Gastrocnemius medialis (tissue), 4 donors: ENCODE results near the gene DRG1.

ENCODE experiments used
- POLR2A ChIP-seq, 2 donors: fragments of 450-650 bp; IDR thresholded peaks; one replicate each; pipeline ENCODE4 v1.6.1; 2017; ENCODE audit warnings: antibody characterized with exemption in 2 of 2, mild to moderate bottlenecking in 2 of 2, moderate library complexity in 2 of 2
- TF ChIP-seq, protein P1 (sequence below), 5 experiments: fragments of 450-650 bp in 3 of 5; fragments of 200-600 bp in 2 of 5; sonication (generic) in 2 of 5; IDR thresholded peaks in 4 of 5; conservative IDR thresholded peaks in 1 of 5; 1 replicate in 4 of 5; 2 replicates in 1 of 5; pipeline ENCODE4 v1.5.1; 2016 to 2019; ENCODE audit warnings: antibody characterized with exemption in 5 of 5, mild to moderate bottlenecking in 3 of 5, moderate library complexity in 3 of 5

DNA sequence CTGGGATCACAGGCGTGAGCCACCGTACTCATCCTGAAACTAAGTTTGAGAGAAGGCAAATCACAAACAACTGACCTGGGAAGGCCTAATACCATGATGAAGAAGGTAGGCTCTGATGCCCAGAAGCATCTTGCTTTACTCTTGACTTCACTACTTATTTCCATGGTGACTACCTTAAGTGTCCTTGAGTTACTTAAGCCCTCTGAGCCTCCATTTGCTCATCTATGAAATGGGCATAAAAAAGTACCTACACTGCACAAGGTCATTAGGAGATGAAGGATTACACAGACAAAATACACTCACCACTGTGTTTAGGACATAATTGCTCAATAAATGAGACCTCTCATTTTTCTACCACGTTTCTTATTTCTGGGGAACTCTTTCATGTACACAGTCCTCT, 62.3 kb downstream of the DRG1 start:
- TF ChIP-seq, protein P1, sequence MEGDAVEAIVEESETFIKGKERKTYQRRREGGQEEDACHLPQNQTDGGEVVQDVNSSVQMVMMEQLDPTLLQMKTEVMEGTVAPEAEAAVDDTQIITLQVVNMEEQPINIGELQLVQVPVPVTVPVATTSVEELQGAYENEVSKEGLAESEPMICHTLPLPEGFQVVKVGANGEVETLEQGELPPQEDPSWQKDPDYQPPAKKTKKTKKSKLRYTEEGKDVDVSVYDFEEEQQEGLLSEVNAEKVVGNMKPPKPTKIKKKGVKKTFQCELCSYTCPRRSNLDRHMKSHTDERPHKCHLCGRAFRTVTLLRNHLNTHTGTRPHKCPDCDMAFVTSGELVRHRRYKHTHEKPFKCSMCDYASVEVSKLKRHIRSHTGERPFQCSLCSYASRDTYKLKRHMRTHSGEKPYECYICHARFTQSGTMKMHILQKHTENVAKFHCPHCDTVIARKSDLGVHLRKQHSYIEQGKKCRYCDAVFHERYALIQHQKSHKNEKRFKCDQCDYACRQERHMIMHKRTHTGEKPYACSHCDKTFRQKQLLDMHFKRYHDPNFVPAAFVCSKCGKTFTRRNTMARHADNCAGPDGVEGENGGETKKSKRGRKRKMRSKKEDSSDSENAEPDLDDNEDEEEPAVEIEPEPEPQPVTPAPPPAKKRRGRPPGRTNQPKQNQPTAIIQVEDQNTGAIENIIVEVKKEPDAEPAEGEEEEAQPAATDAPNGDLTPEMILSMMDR (IDR thresholded peaks at IDR 0.05 in 4 of 5, conservative IDR thresholded peaks at IDR 0.05 in 1 of 5) = no peak
- TF ChIP-seq POLR2A (IDR thresholded peaks at IDR 0.05) = no peak
